GM12878 (cell line): ENCODE results near the gene UBE2L5. TPM values are rescaled to one million over a fixed set of nuclear protein-coding genes. Genes with fewer than 3 reads are reported as not detected.

Source experiments
- CBFB ChIP-seq: IDR thresholded peaks from 2 replicates; pipeline ENCODE4 v1.6.1; 2016; ENCODE audit warnings: antibody characterized with exemption, low read depth
- CREB1 ChIP-seq: IDR thresholded peaks from 2 replicates; pipeline ENCODE4 v1.6.1; 2012; ENCODE audit warnings: low read depth, mild to moderate bottlenecking, inconsistent platforms
- EGR1 ChIP-seq, 2 experiments: IDR thresholded peaks; 1 replicate in 1 of 2; 2 replicates in 1 of 2; pipeline ENCODE4 v1.6.1; 2011 to 2012; ENCODE audit warnings: low read depth in 2 of 2, low read length in 2 of 2, borderline replicate concordance in 1 of 2, mild to moderate bottlenecking in 1 of 2, moderate library complexity in 1 of 2
- ESRRA ChIP-seq: IDR thresholded peaks from 2 replicates; pipeline ENCODE4 v1.6.1; 2012; ENCODE audit warnings: mild to moderate bottlenecking, low read length, improper control_type of control experiment
- GABPA ChIP-seq: IDR thresholded peaks from 2 replicates; pipeline ENCODE4 v1.6.1; 2014; ENCODE audit warnings: antibody characterized with exemption, low read depth, mild to moderate bottlenecking, inconsistent platforms
- KDM1A ChIP-seq: fragments of 200-600 bp; sonication (generic); IDR thresholded peaks from 2 replicates; pipeline ENCODE4 v1.6.1; 2016; ENCODE audit warnings: borderline replicate concordance
- LARP7 ChIP-seq: fragments of 450-650 bp; IDR thresholded peaks from 2 replicates; pipeline ENCODE4 v1.6.1; 2017; ENCODE audit warnings: mild to moderate bottlenecking
- MTA3 ChIP-seq: IDR thresholded peaks from 2 replicates; pipeline ENCODE4 v1.6.1; 2012; ENCODE audit warnings: low read length, inconsistent platforms, borderline replicate concordance
- MYB ChIP-seq: fragments of 150-350 bp; IDR thresholded peaks from 2 replicates; pipeline ENCODE4 v1.6.1; 2014; ENCODE audit warnings: mild to moderate bottlenecking, low read depth, low read length, borderline replicate concordance
- NFIC ChIP-seq: IDR thresholded peaks from 2 replicates; pipeline ENCODE4 v1.6.1; 2012; ENCODE audit warnings: low read depth, mild to moderate bottlenecking, inconsistent platforms, low read length, moderate library complexity
- POU2F2 ChIP-seq: IDR thresholded peaks from 3 replicates; pipeline ENCODE4 v1.6.1; 2011; ENCODE audit warnings: low read depth, mild to moderate bottlenecking, low read length, borderline replicate concordance
- SMC3 ChIP-seq: IDR thresholded peaks from 2 replicates; pipeline ENCODE4 v1.6.1; 2011; ENCODE audit warnings: low read length, improper control_type of control experiment, borderline replicate concordance
- STAT3 ChIP-seq: IDR thresholded peaks from 2 replicates; pipeline ENCODE4 v1.6.1; 2011; ENCODE audit warnings: low read depth, low read length, improper control_type of control experiment
- TCF7 ChIP-seq: IDR thresholded peaks from 2 replicates; pipeline ENCODE4 v1.6.1; 2014; ENCODE audit warnings: antibody characterized with exemption, borderline replicate concordance
- ZNF622 ChIP-seq: fragments of 450-650 bp; IDR thresholded peaks from 2 replicates; pipeline ENCODE4 v1.6.1; 2017; ENCODE audit warnings: mild to moderate bottlenecking, inconsistent platforms
- polyA plus RNA-seq, 11 experiments: library from polyadenylated mRNA; depleted of rRNA in 4 of 11; unstranded in 6 of 11; stranded (reverse) in 5 of 11; fragments of >200 nt; fragmentation: Nextera tagmentation in 4 of 11; fragmentation: Illumina TruSeq in 1 of 11; extraction: Ambion mirVana in 4 of 11; extraction: Trizol in 1 of 11; gene quantifications; 1 replicate in 1 of 11; 2 replicates in 10 of 11; pipeline versions ENCODE4 v1.2.1 to v1.2.3, GENCODE V29; 2011 to 2016; ENCODE audit warnings: inconsistent platforms in 2 of 11, missing spikeins in 2 of 11, low read depth in 1 of 11
- total RNA-seq, 4 experiments: library from RNA; depleted of rRNA in 3 of 4; stranded (reverse); fragments of >200 nt in 3 of 4; fragmentation: Illumina TruSeq in 1 of 4; extraction: Trizol in 1 of 4; gene quantifications; 2 replicates each; pipeline versions ENCODE4 v1.2.1 to v1.2.3, GENCODE V29; 2013 to 2021
- TF ChIP-seq, protein P1 (sequence below): IDR thresholded peaks from 2 replicates; pipeline ENCODE4 v1.6.1; 2012; ENCODE audit warnings: mild to moderate bottlenecking, low read depth, low read length
- TF ChIP-seq, protein P2 (sequence below): fragments of 150-350 bp; IDR thresholded peaks from 2 replicates; pipeline ENCODE4 v1.6.1; 2014; ENCODE audit warnings: mild to moderate bottlenecking, low read depth, low read length
- TF ChIP-seq, protein P3 (sequence below): IDR thresholded peaks from 2 replicates; pipeline ENCODE4 v1.6.1; 2012; ENCODE audit warnings: low read length, inconsistent platforms
- TF ChIP-seq, protein P4 (sequence below): fragments of 450-650 bp; IDR thresholded peaks from 2 replicates; pipeline ENCODE4 v1.6.1; 2016; ENCODE audit warnings: mild to moderate bottlenecking
- TF ChIP-seq, protein P5 (sequence below): fragments of 450-650 bp; IDR thresholded peaks from 2 replicates; pipeline ENCODE4 v1.6.1; 2014; ENCODE audit warnings: mild to moderate bottlenecking

UBE2L5 gene
- total and polyA plus RNA-seq, 10 of the 15 experiments (the other 5 are each of a cell fraction or from before 2014, with no cell fraction given): 0.03 to 1.1 (median 0.19) TPM; not detected in 2

DNA sequence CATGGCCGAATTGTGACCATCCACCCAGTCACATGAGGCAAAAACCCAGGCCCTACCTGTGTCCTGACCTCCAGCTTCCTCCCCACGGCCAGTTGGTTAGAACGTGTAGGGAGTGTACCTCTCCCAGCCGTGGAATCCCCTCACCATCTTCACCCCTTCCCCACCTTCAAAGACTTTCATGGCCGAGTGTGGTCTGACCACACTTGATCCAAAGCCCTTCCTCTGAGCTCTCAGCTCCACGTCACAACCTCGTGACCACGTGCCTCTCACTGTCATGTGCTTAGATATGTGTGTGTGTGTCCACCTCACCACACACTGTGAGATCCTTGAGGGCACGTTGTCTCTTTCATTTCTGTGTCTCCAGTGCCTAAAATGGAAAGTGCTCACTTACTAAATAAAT, 48.6 kb upstream of the UBE2L5 start (continued):
- TF ChIP-seq, protein P1, sequence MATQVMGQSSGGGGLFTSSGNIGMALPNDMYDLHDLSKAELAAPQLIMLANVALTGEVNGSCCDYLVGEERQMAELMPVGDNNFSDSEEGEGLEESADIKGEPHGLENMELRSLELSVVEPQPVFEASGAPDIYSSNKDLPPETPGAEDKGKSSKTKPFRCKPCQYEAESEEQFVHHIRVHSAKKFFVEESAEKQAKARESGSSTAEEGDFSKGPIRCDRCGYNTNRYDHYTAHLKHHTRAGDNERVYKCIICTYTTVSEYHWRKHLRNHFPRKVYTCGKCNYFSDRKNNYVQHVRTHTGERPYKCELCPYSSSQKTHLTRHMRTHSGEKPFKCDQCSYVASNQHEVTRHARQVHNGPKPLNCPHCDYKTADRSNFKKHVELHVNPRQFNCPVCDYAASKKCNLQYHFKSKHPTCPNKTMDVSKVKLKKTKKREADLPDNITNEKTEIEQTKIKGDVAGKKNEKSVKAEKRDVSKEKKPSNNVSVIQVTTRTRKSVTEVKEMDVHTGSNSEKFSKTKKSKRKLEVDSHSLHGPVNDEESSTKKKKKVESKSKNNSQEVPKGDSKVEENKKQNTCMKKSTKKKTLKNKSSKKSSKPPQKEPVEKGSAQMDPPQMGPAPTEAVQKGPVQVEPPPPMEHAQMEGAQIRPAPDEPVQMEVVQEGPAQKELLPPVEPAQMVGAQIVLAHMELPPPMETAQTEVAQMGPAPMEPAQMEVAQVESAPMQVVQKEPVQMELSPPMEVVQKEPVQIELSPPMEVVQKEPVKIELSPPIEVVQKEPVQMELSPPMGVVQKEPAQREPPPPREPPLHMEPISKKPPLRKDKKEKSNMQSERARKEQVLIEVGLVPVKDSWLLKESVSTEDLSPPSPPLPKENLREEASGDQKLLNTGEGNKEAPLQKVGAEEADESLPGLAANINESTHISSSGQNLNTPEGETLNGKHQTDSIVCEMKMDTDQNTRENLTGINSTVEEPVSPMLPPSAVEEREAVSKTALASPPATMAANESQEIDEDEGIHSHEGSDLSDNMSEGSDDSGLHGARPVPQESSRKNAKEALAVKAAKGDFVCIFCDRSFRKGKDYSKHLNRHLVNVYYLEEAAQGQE: no peak
- TF ChIP-seq KDM1A (no peak), MTA3 (no peak), CBFB (0 out of 2 replicates have a peak, but pooled peaks have one; percentile 40), NFIC (peak; percentile 34; the same call in 1 of the 2 replicates), EGR1 (IDR thresholded peaks at IDR 0.05; ENCODE audit: borderline replicate concordance in 1 of 2, low read depth in 2 of 2, low read length in 2 of 2) (no peak), POU2F2 (no peak), ZNF622 (no peak), MYB (no peak), SMC3 (no peak), LARP7 (peak; percentile 30; the same call in 1 of the 2 replicates), ESRRA (no peak), GABPA (no peak), STAT3 (no peak), CREB1 (peak; percentile 70), TCF7 (no peak)
- TF ChIP-seq, protein P2, sequence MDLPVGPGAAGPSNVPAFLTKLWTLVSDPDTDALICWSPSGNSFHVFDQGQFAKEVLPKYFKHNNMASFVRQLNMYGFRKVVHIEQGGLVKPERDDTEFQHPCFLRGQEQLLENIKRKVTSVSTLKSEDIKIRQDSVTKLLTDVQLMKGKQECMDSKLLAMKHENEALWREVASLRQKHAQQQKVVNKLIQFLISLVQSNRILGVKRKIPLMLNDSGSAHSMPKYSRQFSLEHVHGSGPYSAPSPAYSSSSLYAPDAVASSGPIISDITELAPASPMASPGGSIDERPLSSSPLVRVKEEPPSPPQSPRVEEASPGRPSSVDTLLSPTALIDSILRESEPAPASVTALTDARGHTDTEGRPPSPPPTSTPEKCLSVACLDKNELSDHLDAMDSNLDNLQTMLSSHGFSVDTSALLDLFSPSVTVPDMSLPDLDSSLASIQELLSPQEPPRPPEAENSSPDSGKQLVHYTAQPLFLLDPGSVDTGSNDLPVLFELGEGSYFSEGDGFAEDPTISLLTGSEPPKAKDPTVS: peak; percentile 58; the same call in 1 of the 2 replicates
- TF ChIP-seq, protein P3, sequence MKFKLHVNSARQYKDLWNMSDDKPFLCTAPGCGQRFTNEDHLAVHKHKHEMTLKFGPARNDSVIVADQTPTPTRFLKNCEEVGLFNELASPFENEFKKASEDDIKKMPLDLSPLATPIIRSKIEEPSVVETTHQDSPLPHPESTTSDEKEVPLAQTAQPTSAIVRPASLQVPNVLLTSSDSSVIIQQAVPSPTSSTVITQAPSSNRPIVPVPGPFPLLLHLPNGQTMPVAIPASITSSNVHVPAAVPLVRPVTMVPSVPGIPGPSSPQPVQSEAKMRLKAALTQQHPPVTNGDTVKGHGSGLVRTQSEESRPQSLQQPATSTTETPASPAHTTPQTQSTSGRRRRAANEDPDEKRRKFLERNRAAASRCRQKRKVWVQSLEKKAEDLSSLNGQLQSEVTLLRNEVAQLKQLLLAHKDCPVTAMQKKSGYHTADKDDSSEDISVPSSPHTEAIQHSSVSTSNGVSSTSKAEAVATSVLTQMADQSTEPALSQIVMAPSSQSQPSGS: 0 out of 2 replicates have a peak, but pooled peaks have one; percentile 11
- TF ChIP-seq, protein P4, sequence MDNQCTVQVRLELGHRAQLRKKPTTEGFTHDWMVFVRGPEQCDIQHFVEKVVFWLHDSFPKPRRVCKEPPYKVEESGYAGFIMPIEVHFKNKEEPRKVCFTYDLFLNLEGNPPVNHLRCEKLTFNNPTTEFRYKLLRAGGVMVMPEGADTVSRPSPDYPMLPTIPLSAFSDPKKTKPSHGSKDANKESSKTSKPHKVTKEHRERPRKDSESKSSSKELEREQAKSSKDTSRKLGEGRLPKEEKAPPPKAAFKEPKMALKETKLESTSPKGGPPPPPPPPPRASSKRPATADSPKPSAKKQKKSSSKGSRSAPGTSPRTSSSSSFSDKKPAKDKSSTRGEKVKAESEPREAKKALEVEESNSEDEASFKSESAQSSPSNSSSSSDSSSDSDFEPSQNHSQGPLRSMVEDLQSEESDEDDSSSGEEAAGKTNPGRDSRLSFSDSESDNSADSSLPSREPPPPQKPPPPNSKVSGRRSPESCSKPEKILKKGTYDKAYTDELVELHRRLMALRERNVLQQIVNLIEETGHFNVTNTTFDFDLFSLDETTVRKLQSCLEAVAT: peak; percentile 76
- TF ChIP-seq, protein P5, sequence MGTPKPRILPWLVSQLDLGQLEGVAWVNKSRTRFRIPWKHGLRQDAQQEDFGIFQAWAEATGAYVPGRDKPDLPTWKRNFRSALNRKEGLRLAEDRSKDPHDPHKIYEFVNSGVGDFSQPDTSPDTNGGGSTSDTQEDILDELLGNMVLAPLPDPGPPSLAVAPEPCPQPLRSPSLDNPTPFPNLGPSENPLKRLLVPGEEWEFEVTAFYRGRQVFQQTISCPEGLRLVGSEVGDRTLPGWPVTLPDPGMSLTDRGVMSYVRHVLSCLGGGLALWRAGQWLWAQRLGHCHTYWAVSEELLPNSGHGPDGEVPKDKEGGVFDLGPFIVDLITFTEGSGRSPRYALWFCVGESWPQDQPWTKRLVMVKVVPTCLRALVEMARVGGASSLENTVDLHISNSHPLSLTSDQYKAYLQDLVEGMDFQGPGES: no peak
